Panc1 (cell line): Measurements from ENCODE around the gene PLOD3. TPM values are rescaled to one million over a fixed set of nuclear protein-coding genes. Genes with fewer than 3 reads are reported as not detected.

Source experiments
- ATAC-seq: fragments of 200-7000 bp; cut with Tn5 transposase; 2 replicates; pipeline ENCODE4 v1.9.1; 2020; ENCODE audit warnings: mild to moderate bottlenecking, moderate library complexity
- BruUV-seq: library from RNA; stranded (reverse); fragments of 400-500 nt; replicated peaks from 2 replicates; lab custom pipeline; 2021; lab: Mats Ljungman, UMichigan
- CTCF ChIA-PET: fragments of 300-600 bp; sonication (Branson Sonifier 250); formaldehyde crosslinking; loops from one replicate; lab custom pipeline; 2022; ENCODE audit warnings: antibody characterized with exemption; lab: Charles Lee
- POLR2A ChIA-PET: fragments of 300-600 bp; sonication (Branson Sonifier 250); formaldehyde crosslinking; loops from one replicate; lab custom pipeline; 2022; ENCODE audit warnings: antibody characterized with exemption; lab: Charles Lee
- DNase-seq: peaks from one replicate; pipeline ENCODE4 v3.0.0-alpha.2; 2010; ENCODE audit warnings: low read depth, low spot score
- H3K27ac ChIP-seq: 2 replicates; pipeline ENCODE4 v1.5.1; 2011; ENCODE audit warnings: mild to moderate bottlenecking, low read length, inconsistent platforms
- H3K27me3 ChIP-seq: fragments of 200-500 bp; sonication (Bioruptor generic); 2 replicates; pipeline ENCODE4 v1.6.0; 2014; ENCODE audit warnings: low read length, inconsistent platforms; ENCODE audit not compliant: control insufficient read depth, insufficient read depth
- H3K36me3 ChIP-seq: fragments of 200-500 bp; sonication (Bioruptor generic); 2 replicates; pipeline ENCODE4 v1.5.1; 2014; ENCODE audit warnings: inconsistent platforms, mild to moderate bottlenecking, low read length, moderate library complexity; ENCODE audit not compliant: control insufficient read depth, insufficient read depth
- H3K4me1 ChIP-seq: 2 replicates; pipeline ENCODE4 v1.5.1; 2011; ENCODE audit warnings: inconsistent platforms, mild to moderate bottlenecking, low read length, moderate library complexity; ENCODE audit not compliant: control insufficient read depth, insufficient read depth
- H3K4me3 ChIP-seq, 2 experiments: 2 replicates each; pipeline ENCODE4 v1.5.1; 2011 to 2012; ENCODE audit warnings: low read depth in 2 of 2, low read length in 2 of 2, mild to moderate bottlenecking in 2 of 2, inconsistent platforms in 1 of 2, moderate library complexity in 1 of 2
- H3K9me3 ChIP-seq: fragments of 200-500 bp; sonication (Bioruptor generic); 2 replicates; pipeline ENCODE4 v1.5.1; 2014; ENCODE audit warnings: low read depth, mild to moderate bottlenecking, inconsistent platforms, low read length, moderate library complexity; ENCODE audit not compliant: control insufficient read depth, insufficient read depth
- CTCF ChIP-seq: fragments of 450-650 bp; IDR thresholded peaks from 2 replicates; pipeline ENCODE4 v1.5.1; 2017; ENCODE audit warnings: mild to moderate bottlenecking
- POLR2AphosphoS5 ChIP-seq: IDR thresholded peaks from 2 replicates; pipeline ENCODE4 v1.6.1; 2012; ENCODE audit warnings: mild to moderate bottlenecking, low read depth, low read length, moderate library complexity
- REST ChIP-seq, 2 experiments: IDR thresholded peaks; 2 replicates each; pipeline ENCODE4 v1.6.1; 2011 to 2012; ENCODE audit warnings: low read depth in 2 of 2, control low read depth in 1 of 2, low read length in 1 of 2, mild to moderate bottlenecking in 1 of 2, moderate library complexity in 1 of 2; ENCODE audit not compliant: insufficient read depth in 1 of 2
- SIN3A ChIP-seq: IDR thresholded peaks from 2 replicates; pipeline ENCODE4 v1.6.1; 2012; ENCODE audit warnings: low read depth, mild to moderate bottlenecking, low read length, moderate library complexity, borderline replicate concordance; ENCODE audit not compliant: insufficient read depth
- TCF7L2 ChIP-seq: IDR thresholded peaks from 2 replicates; pipeline ENCODE4 v1.6.1; 2011; ENCODE audit warnings: mild to moderate bottlenecking, low read depth, low read length, inconsistent platforms
- in situ Hi-C: cut with HindIII; loops from 2 replicates; pipeline ENCODE4 v1.10.0; 2016; ENCODE audit warnings: low sequenced_read_pairs, low pct_unique_long_range_greater_than_20kb
- intact Hi-C: fragments of 100-400 bp; cut with micrococcal nuclease; formaldehyde crosslinking; loops from one replicate; pipeline ENCODE4 v1.10.0; 2022; ENCODE audit not compliant: unreplicated experiment
- total RNA-seq: library from RNA; stranded (reverse); gene quantifications from one replicate; pipeline ENCODE4 v1.2.1, GENCODE V29; 2021; ENCODE audit not compliant: unreplicated experiment

The PLOD3 gene
- total RNA-seq, 1 experiment from 2014 or later = 93.0 TPM

DNA sequence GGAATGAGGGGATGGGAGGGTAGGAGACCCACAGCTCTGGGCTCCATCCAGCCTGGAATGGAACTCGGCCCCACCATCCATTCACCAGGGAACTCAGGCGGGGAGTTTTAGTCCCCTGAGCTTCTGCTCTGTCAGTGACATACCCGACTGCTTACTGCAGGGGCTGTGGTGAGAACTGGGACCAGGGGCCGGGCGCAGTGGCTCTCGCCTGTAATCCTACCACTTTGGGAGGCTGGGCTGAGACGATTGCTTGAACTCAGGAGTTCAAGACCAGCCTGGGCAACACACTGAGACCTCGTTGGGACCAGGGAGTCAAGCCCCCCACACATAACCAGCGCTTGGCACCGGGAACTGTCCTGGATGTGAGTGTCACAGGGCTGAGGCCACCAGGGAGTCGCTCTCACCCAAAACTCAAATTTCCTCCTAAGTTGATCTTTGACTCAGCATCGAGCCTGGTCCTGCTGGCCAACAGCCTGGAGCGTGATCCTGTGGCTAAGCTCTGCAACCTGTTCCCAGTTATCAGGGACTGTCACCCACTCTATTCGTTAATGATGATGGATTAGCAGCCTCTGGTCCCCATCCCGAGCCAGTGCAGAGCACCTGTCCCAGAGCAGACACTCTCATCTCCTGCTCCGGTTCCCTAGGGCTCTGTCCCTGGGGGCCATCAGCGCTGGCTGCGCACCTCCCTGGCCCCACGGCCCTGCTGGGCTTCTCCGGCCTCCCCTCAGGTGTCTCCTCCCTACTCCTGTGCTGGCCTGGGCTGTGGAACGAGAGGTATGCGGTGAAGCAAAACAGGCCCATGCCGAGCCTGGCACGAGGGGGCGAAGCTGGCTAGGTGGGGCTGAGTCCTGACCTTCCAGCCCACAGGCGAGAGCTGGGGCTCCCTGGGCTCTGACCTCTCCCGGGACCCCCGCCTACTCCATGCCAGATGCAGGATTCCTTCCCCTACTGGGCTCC, 21.1 kb upstream of the PLOD3 start:
- no TSS peak for BruUV-seq
- TF ChIP-seq SIN3A = no peak
- no peak for TF ChIP-seq TCF7L2
- TF ChIP-seq CTCF = no peak
- no peak for TF ChIP-seq REST (IDR thresholded peaks at IDR 0.05; ENCODE audit: insufficient read depth in 1 of 2, low read depth in 2 of 2, low read length in 1 of 2)
- TF ChIP-seq POLR2AphosphoS5 = no peak
- DNase-seq (no peak), ATAC-seq (no peak)
- Histone ChIP-seq H3K36me3 (no peaks in the 10 kb centered on the region), H3K4me1 (peaks cover under 1% of the 10 kb centered on the region; the same call in 1 of the 2 replicates), H3K9me3 (no peaks in the 10 kb centered on the region), H3K27ac (no peak overlapping the region), H3K27me3 (no peaks in the 10 kb centered on the region), H3K4me3 (no peak overlapping the region)
- in situ Hi-C loops = no loop called here
- intact Hi-C loops = no loop called here
- ChIA-PET CTCF (interaction anchor here (0.6 to 0.7 kb wide), 2 partner anchors 83 to 648 kb away, joined by 4 read pairs; partner anchors contain the start of gene IFT22), POLR2A (no interaction called here)

DNA sequence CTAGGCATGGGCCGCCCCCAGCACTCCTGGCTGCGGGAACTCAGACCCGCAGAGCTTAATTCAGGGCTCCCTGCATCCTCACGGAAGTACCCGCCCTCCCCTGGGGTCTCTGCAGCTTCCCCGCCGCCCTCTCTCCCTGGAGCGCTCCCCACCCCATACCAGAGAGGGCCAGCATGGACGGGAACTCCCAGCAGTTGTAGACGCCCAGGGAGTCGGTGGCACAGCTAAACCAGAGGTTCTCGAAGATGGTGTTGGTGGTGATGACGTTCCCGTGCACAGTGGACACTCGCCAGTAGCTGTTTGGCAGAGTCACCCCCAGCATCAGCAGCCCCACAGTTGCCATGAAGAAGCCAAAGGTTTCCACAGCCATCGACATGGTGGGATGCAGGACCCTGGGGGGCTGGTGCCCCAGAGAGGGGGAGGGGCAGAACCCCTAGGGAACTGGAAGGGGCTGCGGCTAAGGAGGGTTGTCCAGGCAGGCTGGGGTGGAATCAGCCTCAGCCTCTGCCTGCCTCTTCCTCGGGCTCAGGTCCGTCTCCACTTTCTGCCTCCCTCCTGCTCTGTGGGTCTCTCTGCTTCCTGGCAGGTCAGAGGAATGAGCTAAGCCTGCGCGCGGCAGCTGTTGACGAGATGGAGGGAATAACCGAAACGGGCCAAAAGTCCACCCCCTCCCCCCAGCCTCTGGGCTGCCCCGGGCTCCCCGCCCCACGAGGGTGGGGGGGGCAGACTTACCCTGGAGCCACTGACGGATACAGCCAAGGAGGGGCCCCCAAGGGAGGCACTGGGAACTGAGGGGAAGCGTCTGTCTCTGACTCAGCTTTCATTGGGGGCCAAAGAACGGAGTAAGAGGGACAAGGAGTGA, 20.1 kb upstream of the PLOD3 start, which contains the start of gene CLDN15:
Gene CLDN15 (minus strand): TSS at position 597 of the 862 bp plus-strand sequence. CDS start 221 bp downstream, at position 376.
- no peak for DNase-seq
- no peaks in the 10 kb centered on the region for H3K27me3 ChIP-seq
- TF ChIP-seq CTCF = no peak
- CTCF ChIA-PET = interaction anchor here (0.6 kb wide), 1 partner anchor 25 kb away, joined by 4 read pairs; no protein-coding TSS in a partner anchor
- POLR2A ChIA-PET = no interaction called here
- no peaks in the 10 kb centered on the region for H3K9me3 ChIP-seq
- intact Hi-C loops = no loop called here
- no peaks in the 10 kb centered on the region for H3K4me1 ChIP-seq
- no peak within 1 kb of the TSS for H3K27ac ChIP-seq
- in situ Hi-C loops = no loop called here
- H3K36me3 ChIP-seq = no peaks in the 10 kb centered on the region
- ATAC-seq = no peak
- BruUV-seq = no TSS peak
- no peak within 1 kb of the TSS for H3K4me3 ChIP-seq
